Cardiac fibroblast (primary cell): ENCODE results near the gene ARV1.
A peak's percentile ranks its signal among the peaks of the same experiment; 100 is the strongest.

Source experiments
- DNase-seq, 2 donors: peaks; one replicate each; pipeline versions ENCODE4 v3.0.0 to v3.0.0-alpha.2; 2010; ENCODE audit warnings: low read depth in 2 of 2
- H3K4me3 ChIP-seq, 2 donors: replicated peaks in 1 of 2; 1 replicate in 1 of 2; 2 replicates in 1 of 2; pipeline ENCODE4 v1.5.1; 2011; ENCODE audit warnings: low read depth in 2 of 2, low read length in 2 of 2, mild to moderate bottlenecking in 2 of 2, moderate library complexity in 1 of 2
- TF ChIP-seq, protein P1 (sequence below): IDR thresholded peaks from one replicate; pipeline ENCODE4 v1.5.1; 2011; ENCODE audit warnings: low read depth, mild to moderate bottlenecking, low read length, inconsistent platforms

ARV1 gene

DNA sequence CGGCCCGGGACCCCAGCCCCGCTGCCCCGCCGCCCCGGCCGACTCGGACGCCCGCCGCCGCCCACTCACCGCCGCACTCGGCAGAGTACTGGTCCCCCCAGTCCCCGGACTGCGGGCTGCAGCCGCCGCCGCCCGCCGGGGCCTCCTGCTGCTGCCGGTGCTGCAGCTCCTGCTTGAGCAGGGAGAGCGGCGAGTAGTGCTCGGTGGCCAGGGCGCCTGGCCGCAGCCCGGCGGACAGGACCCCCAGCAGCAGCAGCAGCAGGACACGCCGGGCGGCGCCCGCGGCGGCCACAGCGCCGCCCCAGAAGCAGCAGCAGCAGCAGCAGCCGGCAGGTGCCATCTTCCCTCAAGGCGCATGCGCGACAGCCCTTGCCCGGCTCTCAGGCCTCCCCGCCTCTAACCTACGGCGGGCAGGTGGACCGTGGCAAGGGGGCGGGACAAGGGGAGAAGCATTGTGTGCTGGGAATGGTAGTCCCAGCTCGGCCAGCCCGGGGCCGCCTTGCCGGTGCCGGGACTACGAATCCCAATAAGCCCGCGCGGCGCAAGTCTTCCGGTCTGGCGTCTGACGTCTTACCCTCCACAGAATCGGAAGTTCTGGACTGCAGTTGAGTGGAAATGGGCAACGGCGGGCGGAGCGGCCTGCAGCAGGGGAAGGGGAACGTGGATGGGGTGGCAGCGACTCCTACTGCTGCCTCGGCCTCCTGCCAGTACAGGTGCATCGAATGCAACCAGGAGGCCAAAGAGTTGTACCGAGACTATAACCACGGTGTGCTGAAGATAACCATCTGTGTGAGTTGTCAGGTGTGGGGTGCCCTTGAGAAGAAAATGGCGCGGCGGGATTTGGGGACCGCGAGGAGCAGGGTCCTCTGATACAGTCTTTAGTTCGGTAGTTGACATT lies at the start of gene ARV1, which contains the start of gene TTC13:
Gene ARV1, plus strand, starts transcription at position 604 of the 898 bp plus-strand sequence. Its CDS starts 12 bp downstream, at position 616.
Gene TTC13, minus strand, starts transcription at position 371 of the 898 bp plus-strand sequence. Its CDS starts 31 bp downstream, at position 340.
- H3K4me3 ChIP-seq: peak within 1 kb of the TSS; percentile 70 to 74
- TF ChIP-seq, protein P1, sequence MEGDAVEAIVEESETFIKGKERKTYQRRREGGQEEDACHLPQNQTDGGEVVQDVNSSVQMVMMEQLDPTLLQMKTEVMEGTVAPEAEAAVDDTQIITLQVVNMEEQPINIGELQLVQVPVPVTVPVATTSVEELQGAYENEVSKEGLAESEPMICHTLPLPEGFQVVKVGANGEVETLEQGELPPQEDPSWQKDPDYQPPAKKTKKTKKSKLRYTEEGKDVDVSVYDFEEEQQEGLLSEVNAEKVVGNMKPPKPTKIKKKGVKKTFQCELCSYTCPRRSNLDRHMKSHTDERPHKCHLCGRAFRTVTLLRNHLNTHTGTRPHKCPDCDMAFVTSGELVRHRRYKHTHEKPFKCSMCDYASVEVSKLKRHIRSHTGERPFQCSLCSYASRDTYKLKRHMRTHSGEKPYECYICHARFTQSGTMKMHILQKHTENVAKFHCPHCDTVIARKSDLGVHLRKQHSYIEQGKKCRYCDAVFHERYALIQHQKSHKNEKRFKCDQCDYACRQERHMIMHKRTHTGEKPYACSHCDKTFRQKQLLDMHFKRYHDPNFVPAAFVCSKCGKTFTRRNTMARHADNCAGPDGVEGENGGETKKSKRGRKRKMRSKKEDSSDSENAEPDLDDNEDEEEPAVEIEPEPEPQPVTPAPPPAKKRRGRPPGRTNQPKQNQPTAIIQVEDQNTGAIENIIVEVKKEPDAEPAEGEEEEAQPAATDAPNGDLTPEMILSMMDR: no peak

GRCh38 chr1:230930986-230931385 lies 47.9 kb upstream of the ARV1 start:
- TF ChIP-seq, protein P1: no peak
- no peak for DNase-seq
- H3K4me3 ChIP-seq: no peak overlapping the region

More for the DNA sequence above, at the start of gene ARV1, which contains the start of gene TTC13:
- peak; percentile 98 to 99 for DNase-seq

GRCh38 chr1:230935852-230936251 lies 43.0 kb upstream of the ARV1 start:
- no peak overlapping the region for H3K4me3 ChIP-seq
- TF ChIP-seq, protein P1: no peak
- DNase-seq: no peak

DNA sequence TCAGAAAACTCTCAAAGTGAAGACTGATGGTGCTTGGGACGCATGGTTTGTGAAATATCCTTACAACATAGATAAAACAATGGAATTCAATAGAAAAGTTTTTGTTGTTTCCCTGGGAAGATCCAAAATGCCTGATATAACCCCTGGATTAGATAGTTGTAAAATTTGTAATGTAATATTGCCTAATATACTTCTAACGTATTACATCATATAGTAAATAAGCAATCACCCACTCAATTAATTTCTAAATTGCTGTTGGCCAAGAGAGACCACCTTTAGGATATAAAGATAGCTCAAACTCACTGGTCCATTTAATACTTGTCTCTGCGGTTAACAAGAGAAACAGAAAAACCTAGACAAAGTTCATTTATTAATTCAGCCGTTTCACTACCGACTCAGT lies 42.4 kb upstream of the ARV1 start:
- DNase-seq: no peak
- no peak overlapping the region for H3K4me3 ChIP-seq
- TF ChIP-seq, protein P1: no peak

DNA sequence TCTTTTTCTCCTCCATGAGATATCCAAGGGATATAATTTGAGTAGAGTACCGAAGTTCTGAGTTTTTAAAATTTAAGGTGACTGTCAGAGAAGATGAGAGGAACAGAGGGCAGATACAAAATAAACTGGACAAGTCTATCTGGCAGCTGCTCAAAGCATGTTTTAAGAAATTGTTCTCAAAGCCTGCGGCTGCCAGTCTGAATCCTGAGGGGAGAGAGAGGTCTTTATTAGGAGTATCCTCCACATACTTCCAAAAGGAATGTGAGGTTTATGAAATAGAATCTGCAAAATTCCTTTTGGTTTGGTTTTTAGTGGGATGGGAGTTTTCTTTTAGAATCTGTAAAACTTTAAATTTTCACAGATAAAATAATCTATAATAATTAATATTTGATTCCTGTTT lies 41.5 kb upstream of the ARV1 start:
- TF ChIP-seq, protein P1: no peak
- peak in 1 of 2 donors; percentile 15 for DNase-seq
- H3K4me3 ChIP-seq: no peak overlapping the region

GRCh38 chr1:230938924-230939368 lies 39.9 kb upstream of the ARV1 start:
- DNase-seq: no peak
- no peak overlapping the region for H3K4me3 ChIP-seq
- TF ChIP-seq, protein P1: no peak
